ENCODE measurements around the gene PSMA5. TPM values are rescaled to one million over a fixed set of nuclear protein-coding genes. Genes with fewer than 3 reads are reported as not detected.
"Not testable (repeated sequence)": the region's sequence is repeated elsewhere in the genome, so short reads cannot be mapped to it uniquely, and the experiment has no call there.

Gene PSMA5
- polyA plus RNA-seq (2013) = 72.9 and 74.4 TPM in 2 replicates

- Histone ChIP-seq H2AK5ac (ENCODE audit: low read length) (no peak within 1 kb of the TSS), H2BK5ac (ENCODE audit: low read depth, low read length, poor library complexity) (no peak within 1 kb of the TSS), H3K14ac (ENCODE audit: low read length) (peak within 1 kb of the TSS; percentile 64), H3K18ac (ENCODE audit: low read length) (peak within 1 kb of the TSS; percentile 26), H4K12ac (ENCODE audit: low read depth, low read length) (peak within 1 kb of the TSS; percentile 79), H3K9ac (ENCODE audit: low read length) (peak within 1 kb of the TSS; percentile 65), H3K9me3 (ENCODE audit: insufficient read depth, low read depth, low read length) (no peaks in the 10 kb centered on the region), H3K4me2 (ENCODE audit: low read length) (peak within 1 kb of the TSS; percentile 81), H3K23ac (ENCODE audit: low read length) (no peak within 1 kb of the TSS), H4K8ac (ENCODE audit: low read depth, low read length) (peak within 1 kb of the TSS; percentile 91), H3K27ac (ENCODE audit: low read depth, low read length) (peak within 1 kb of the TSS; percentile 75), H3K79me2 (ENCODE audit: control insufficient read depth, insufficient read depth, low read length, poor library complexity) (peaks cover 6% of the 10 kb centered on the region), H3K4me1 (ENCODE audit: control insufficient read depth in 1 of 2, insufficient read depth in 2 of 2, low read length in 2 of 2) (peaks cover 0 to 2% of the 10 kb centered on the region in 2 experiments), H3K79me1 (ENCODE audit: low read length) (peaks cover 3% of the 10 kb centered on the region), H2AFZ (ENCODE audit: insufficient read depth, low read length, poor library complexity) (peak within 1 kb of the TSS; percentile 40), H3K36me3 (ENCODE audit: control insufficient read depth in 1 of 2, insufficient read depth in 2 of 2, low read length in 2 of 2) (no peaks in the 10 kb centered on the region), H3K27me3 (ENCODE audit: insufficient read depth, low read length) (no peaks in the 10 kb centered on the region), H3K4me3 (ENCODE audit: low read depth, low read length) (peak within 1 kb of the TSS; percentile 97), H2BK12ac (ENCODE audit: low read length) (no peak within 1 kb of the TSS), H3K4ac (ENCODE audit: low read depth, low read length) (peak within 1 kb of the TSS; percentile 60), H2BK120ac (ENCODE audit: insufficient read depth, low read length, poor library complexity) (no peak within 1 kb of the TSS), H4K91ac (ENCODE audit: low read depth, low read length) (peak within 1 kb of the TSS; percentile 56)
- WGBS (ENCODE audit: extremely low coverage, insufficient coverage, insufficient read length) = no CpG with 5 or more reads among the region's 50 CpGs
- DNase-seq = peak; percentile 99
Observed at GRCh38 chr1:109426281-109427170, at the start of gene PSMA5. Gene PSMA5 (minus strand): TSS chr1:109426448. CDS start chr1:109426330, 118 bp downstream.

GRCh38 chr1:109475261-109475660 lies 49.0 kb upstream of the PSMA5 start:
- H3K23ac ChIP-seq (ENCODE audit: low read length) = no peak overlapping the region
- H3K14ac ChIP-seq (ENCODE audit: low read length) = no peak overlapping the region
- no peak overlapping the region for H2AK5ac ChIP-seq (ENCODE audit: low read length)
- WGBS (ENCODE audit: extremely low coverage, insufficient coverage, insufficient read length) = no CpG with 5 or more reads among the region's 9 CpGs
- H4K91ac ChIP-seq (ENCODE audit: low read depth, low read length) = no peak overlapping the region
- no peak overlapping the region for H2BK5ac ChIP-seq (ENCODE audit: low read depth, low read length, poor library complexity)
- no peak overlapping the region for H4K8ac ChIP-seq (ENCODE audit: low read depth, low read length)
- no peaks in the 10 kb centered on the region for H3K36me3 ChIP-seq (ENCODE audit: control insufficient read depth in 1 of 2, insufficient read depth in 2 of 2, low read length in 2 of 2)
- no peak for DNase-seq
- H2BK120ac ChIP-seq (ENCODE audit: insufficient read depth, low read length, poor library complexity) = no peak overlapping the region
- H3K4me2 ChIP-seq (ENCODE audit: low read length) = no peak overlapping the region
- H3K4me3 ChIP-seq (ENCODE audit: low read depth, low read length) = no peak overlapping the region
- no peak overlapping the region for H2AFZ ChIP-seq (ENCODE audit: insufficient read depth, low read length, poor library complexity)
- H3K79me2 ChIP-seq (ENCODE audit: control insufficient read depth, insufficient read depth, low read length, poor library complexity) = no peaks in the 10 kb centered on the region
- no peak overlapping the region for H3K9ac ChIP-seq (ENCODE audit: low read length)
- no peak overlapping the region for H3K18ac ChIP-seq (ENCODE audit: low read length)
- no peak overlapping the region for H2BK12ac ChIP-seq (ENCODE audit: low read length)
- H3K79me1 ChIP-seq (ENCODE audit: low read length) = no peaks in the 10 kb centered on the region
- H3K27ac ChIP-seq (ENCODE audit: low read depth, low read length) = no peak overlapping the region
- H3K4me1 ChIP-seq (ENCODE audit: control insufficient read depth in 1 of 2, insufficient read depth in 2 of 2, low read length in 2 of 2) = no peaks in the 10 kb centered on the region
- no peak overlapping the region for H4K12ac ChIP-seq (ENCODE audit: low read depth, low read length)
- H3K9me3 ChIP-seq (ENCODE audit: insufficient read depth, low read depth, low read length) = no peaks in the 10 kb centered on the region
- H3K4ac ChIP-seq (ENCODE audit: low read depth, low read length) = no peak overlapping the region
- H3K27me3 ChIP-seq (ENCODE audit: insufficient read depth, low read length) = no peaks in the 10 kb centered on the region

GRCh38 chr1:109474697-109475096 lies 48.4 kb upstream of the PSMA5 start:
- H3K4me3 ChIP-seq (ENCODE audit: low read depth, low read length) = no peak overlapping the region
- DNase-seq = no peak
- no peaks in the 10 kb centered on the region for H3K27me3 ChIP-seq (ENCODE audit: insufficient read depth, low read length)
- H3K27ac ChIP-seq (ENCODE audit: low read depth, low read length) = no peak overlapping the region
- H2BK5ac ChIP-seq (ENCODE audit: low read depth, low read length, poor library complexity) = no peak overlapping the region
- no peak overlapping the region for H3K9ac ChIP-seq (ENCODE audit: low read length)
- no peak overlapping the region for H2AFZ ChIP-seq (ENCODE audit: insufficient read depth, low read length, poor library complexity)
- no peak overlapping the region for H3K4ac ChIP-seq (ENCODE audit: low read depth, low read length)
- 100% methylated on average over 1 of the region's 1 CpG for WGBS (ENCODE audit: extremely low coverage, insufficient coverage, insufficient read length)
- H3K79me1 ChIP-seq (ENCODE audit: low read length) = no peaks in the 10 kb centered on the region
- H3K14ac ChIP-seq (ENCODE audit: low read length) = no peak overlapping the region
- H3K79me2 ChIP-seq (ENCODE audit: control insufficient read depth, insufficient read depth, low read length, poor library complexity) = no peaks in the 10 kb centered on the region
- no peak overlapping the region for H3K23ac ChIP-seq (ENCODE audit: low read length)
- no peak overlapping the region for H2BK120ac ChIP-seq (ENCODE audit: insufficient read depth, low read length, poor library complexity)
- H3K36me3 ChIP-seq (ENCODE audit: control insufficient read depth in 1 of 2, insufficient read depth in 2 of 2, low read length in 2 of 2) = no peaks in the 10 kb centered on the region
- H3K18ac ChIP-seq (ENCODE audit: low read length) = no peak overlapping the region
- no peaks in the 10 kb centered on the region for H3K9me3 ChIP-seq (ENCODE audit: insufficient read depth, low read depth, low read length)
- no peak overlapping the region for H2AK5ac ChIP-seq (ENCODE audit: low read length)
- no peak overlapping the region for H4K8ac ChIP-seq (ENCODE audit: low read depth, low read length)
- no peak overlapping the region for H4K91ac ChIP-seq (ENCODE audit: low read depth, low read length)
- no peak overlapping the region for H4K12ac ChIP-seq (ENCODE audit: low read depth, low read length)
- no peak overlapping the region for H2BK12ac ChIP-seq (ENCODE audit: low read length)
- H3K4me2 ChIP-seq (ENCODE audit: low read length) = no peak overlapping the region
- H3K4me1 ChIP-seq (ENCODE audit: control insufficient read depth in 1 of 2, insufficient read depth in 2 of 2, low read length in 2 of 2) = no peaks in the 10 kb centered on the region

GRCh38 chr1:109473284-109474057 lies 47.2 kb upstream of the PSMA5 start:
- not testable (repeated sequence) for H2BK12ac ChIP-seq (ENCODE audit: low read length); H2AK5ac ChIP-seq (ENCODE audit: low read length); H3K4me1 ChIP-seq (ENCODE audit: control insufficient read depth in 1 of 2, insufficient read depth in 2 of 2, low read length in 2 of 2); H3K36me3 ChIP-seq (ENCODE audit: control insufficient read depth in 1 of 2, insufficient read depth in 2 of 2, low read length in 2 of 2); H3K18ac ChIP-seq (ENCODE audit: low read length); H3K4me3 ChIP-seq (ENCODE audit: low read depth, low read length); H4K91ac ChIP-seq (ENCODE audit: low read depth, low read length); H3K23ac ChIP-seq (ENCODE audit: low read length); H2BK5ac ChIP-seq (ENCODE audit: low read depth, low read length, poor library complexity); H3K9ac ChIP-seq (ENCODE audit: low read length); H3K27me3 ChIP-seq (ENCODE audit: insufficient read depth, low read length); H3K4me2 ChIP-seq (ENCODE audit: low read length); H2BK120ac ChIP-seq (ENCODE audit: insufficient read depth, low read length, poor library complexity); H3K9me3 ChIP-seq (ENCODE audit: insufficient read depth, low read depth, low read length); H3K79me2 ChIP-seq (ENCODE audit: control insufficient read depth, insufficient read depth, low read length, poor library complexity); H3K4ac ChIP-seq (ENCODE audit: low read depth, low read length); H4K12ac ChIP-seq (ENCODE audit: low read depth, low read length); H4K8ac ChIP-seq (ENCODE audit: low read depth, low read length); DNase-seq; H3K27ac ChIP-seq (ENCODE audit: low read depth, low read length); H2AFZ ChIP-seq (ENCODE audit: insufficient read depth, low read length, poor library complexity); H3K79me1 ChIP-seq (ENCODE audit: low read length); H3K14ac ChIP-seq (ENCODE audit: low read length)
- WGBS (ENCODE audit: extremely low coverage, insufficient coverage, insufficient read length) = no CpG with 5 or more reads among the region's 12 CpGs

Data from trophoblast cell (in vitro differentiated cells and primary cell).